ENCODE results near the gene TM9SF4. TPM values are rescaled to one million over a fixed set of nuclear protein-coding genes. Genes with fewer than 3 reads are reported as not detected.

The TM9SF4 gene
- total and polyA plus RNA-seq, 4 donors: 18.4 to 46.6 (median 38.5) TPM

GRCh38 chr20:32140603-32141002, 31.1 kb downstream of the TM9SF4 start:
- DNase-seq (no peak), ATAC-seq (ENCODE audit: insufficient read depth, low FRiP score) (no peak)
- Histone ChIP-seq H3K4me1 (ENCODE audit: control insufficient read depth in 5 of 5, insufficient read depth in 5 of 5, low read length in 5 of 5) (no peaks in the 10 kb centered on the region), H3K27me3 (ENCODE audit: control insufficient read depth in 3 of 3, insufficient read depth in 3 of 3, low read length in 2 of 3) (no peaks in the 10 kb centered on the region), H3K9me3 (ENCODE audit: control insufficient read depth in 4 of 4, insufficient read depth in 3 of 4, low read length in 3 of 4) (no peaks in the 10 kb centered on the region), H3K4me3 (no peak overlapping the region), H3K9ac (ENCODE audit: insufficient read depth in 1 of 2, low read length in 2 of 2) (no peak overlapping the region), H3K36me3 (ENCODE audit: control insufficient read depth in 4 of 4, insufficient read depth in 4 of 4, low read length in 4 of 4) (peaks cover 38 to 76% (median 54%) of the 10 kb centered on the region in 4 donors), H3K27ac (ENCODE audit: low read depth in 1 of 2, low read length in 1 of 2) (no peak overlapping the region)
- TF ChIP-seq CTCF (IDR thresholded peaks at IDR 0.05; ENCODE audit: control extremely low read depth, extremely low read depth): no peak
- 98 to 99% methylated on average over 4 of the region's 4 CpGs for WGBS, 2 donors

- DNase-seq (no peak), ATAC-seq (ENCODE audit: insufficient read depth, low FRiP score) (no peak)
- no peak for TF ChIP-seq CTCF (IDR thresholded peaks at IDR 0.05; ENCODE audit: control extremely low read depth, extremely low read depth)
- H3K4me3 ChIP-seq: no peak overlapping the region
- 96 to 97% methylated on average over 21 of the region's 21 CpGs for WGBS, 2 donors
- no peaks in the 10 kb centered on the region for H3K9me3 ChIP-seq (ENCODE audit: control insufficient read depth in 4 of 4, insufficient read depth in 3 of 4, low read length in 3 of 4)
- H3K27ac ChIP-seq (ENCODE audit: low read depth in 1 of 2, low read length in 1 of 2): no peak overlapping the region
- no peaks in the 10 kb centered on the region for H3K4me1 ChIP-seq (ENCODE audit: control insufficient read depth in 5 of 5, insufficient read depth in 5 of 5, low read length in 5 of 5)
- no peaks in the 10 kb centered on the region for H3K27me3 ChIP-seq (ENCODE audit: control insufficient read depth in 3 of 3, insufficient read depth in 3 of 3, low read length in 2 of 3)
- peaks cover 45 to 76% (median 56%) of the 10 kb centered on the region in 4 donors for H3K36me3 ChIP-seq (ENCODE audit: control insufficient read depth in 4 of 4, insufficient read depth in 4 of 4, low read length in 4 of 4)
- no peak overlapping the region for H3K9ac ChIP-seq (ENCODE audit: insufficient read depth in 1 of 2, low read length in 2 of 2)
Observed at GRCh38 chr20:32141465-32141980, 32.0 kb downstream of the TM9SF4 start.

- DNase-seq (no peak), ATAC-seq (ENCODE audit: insufficient read depth, low FRiP score) (no peak)
- no peaks in the 10 kb centered on the region for H3K27me3 ChIP-seq (ENCODE audit: control insufficient read depth in 3 of 3, insufficient read depth in 3 of 3, low read length in 2 of 3)
- H3K9ac ChIP-seq (ENCODE audit: insufficient read depth in 1 of 2, low read length in 2 of 2): no peak overlapping the region
- H3K27ac ChIP-seq (ENCODE audit: low read depth in 1 of 2, low read length in 1 of 2): no peak overlapping the region
- no peak for TF ChIP-seq CTCF (IDR thresholded peaks at IDR 0.05; ENCODE audit: control extremely low read depth, extremely low read depth)
- no peak overlapping the region for H3K4me3 ChIP-seq
- WGBS, 2 donors: 97 to 98% methylated on average over 5 of the region's 5 CpGs
- no peaks in the 10 kb centered on the region for H3K9me3 ChIP-seq (ENCODE audit: control insufficient read depth in 4 of 4, insufficient read depth in 3 of 4, low read length in 3 of 4)
- peaks cover 42 to 72% (median 57%) of the 10 kb centered on the region in 4 donors for H3K36me3 ChIP-seq (ENCODE audit: control insufficient read depth in 4 of 4, insufficient read depth in 4 of 4, low read length in 4 of 4)
- H3K4me1 ChIP-seq (ENCODE audit: control insufficient read depth in 5 of 5, insufficient read depth in 5 of 5, low read length in 5 of 5): no peaks in the 10 kb centered on the region
Observed at GRCh38 chr20:32142088-32142487, 32.6 kb downstream of the TM9SF4 start.

DNA sequence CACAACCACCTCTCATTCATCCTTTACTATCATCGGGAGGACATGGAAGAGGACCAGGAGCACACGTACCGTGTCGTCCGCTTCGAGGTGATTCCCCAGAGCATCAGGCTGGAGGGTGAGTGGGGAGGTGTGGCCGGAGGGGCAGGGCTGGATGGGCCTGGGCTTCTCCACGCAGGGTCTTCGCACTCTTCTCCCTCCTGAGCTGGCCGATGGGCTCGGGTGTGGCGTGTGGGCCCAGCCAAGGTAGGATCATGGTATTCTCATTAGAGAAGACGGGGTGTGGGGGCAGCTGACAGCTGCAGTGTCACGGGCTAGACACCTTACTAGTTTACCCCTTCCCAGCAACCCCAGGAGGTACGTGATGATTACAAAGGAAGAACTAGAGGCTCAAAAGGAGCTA, 33.5 kb downstream of the TM9SF4 start:
- Histone ChIP-seq H3K4me3 (no peak overlapping the region), H3K4me1 (ENCODE audit: control insufficient read depth in 5 of 5, insufficient read depth in 5 of 5, low read length in 5 of 5) (no peaks in the 10 kb centered on the region), H3K27me3 (ENCODE audit: control insufficient read depth in 3 of 3, insufficient read depth in 3 of 3, low read length in 2 of 3) (no peaks in the 10 kb centered on the region), H3K36me3 (ENCODE audit: control insufficient read depth in 4 of 4, insufficient read depth in 4 of 4, low read length in 4 of 4) (peaks cover 38 to 63% (median 53%) of the 10 kb centered on the region in 4 donors), H3K27ac (ENCODE audit: low read depth in 1 of 2, low read length in 1 of 2) (no peak overlapping the region), H3K9me3 (ENCODE audit: control insufficient read depth in 4 of 4, insufficient read depth in 3 of 4, low read length in 3 of 4) (no peaks in the 10 kb centered on the region), H3K9ac (ENCODE audit: insufficient read depth in 1 of 2, low read length in 2 of 2) (no peak overlapping the region)
- no peak for TF ChIP-seq CTCF (IDR thresholded peaks at IDR 0.05; ENCODE audit: control extremely low read depth, extremely low read depth)
- WGBS, 2 donors: 96 to 97% methylated on average over 13 to 15 of the region's 15 CpGs
- DNase-seq (no peak), ATAC-seq (ENCODE audit: insufficient read depth, low FRiP score) (no peak)
